Body of pancreas (tissue), 4 donors: ENCODE results near the gene RAMP3.

ENCODE experiments used
- CTCF ChIP-seq, 7 experiments: fragments of 450-650 bp in 4 of 7; fragments of 200-600 bp in 3 of 7; sonication (generic) in 3 of 7; IDR thresholded peaks; one replicate each; pipeline ENCODE4 v1.5.1; 2016 to 2019; ENCODE audit warnings: antibody characterized with exemption in 7 of 7
- POLR2A ChIP-seq, 3 donors: fragments of 450-650 bp; IDR thresholded peaks; one replicate each; pipeline ENCODE4 v1.6.1; 2016; ENCODE audit warnings: antibody characterized with exemption in 3 of 3, mild to moderate bottlenecking in 2 of 3

GRCh38 chr7:45193828-45194227 lies 36.2 kb downstream of the RAMP3 start:
- TF ChIP-seq POLR2A (IDR thresholded peaks at IDR 0.05): no peak
- TF ChIP-seq CTCF (IDR thresholded peaks at IDR 0.05): no peak
